ENCODE results near the gene MUC4.

The MUC4 gene

GRCh38 chr3:195811756-195812155, at the start of gene MUC4:
Gene MUC4, minus strand, starts transcription at chr3:195811929. Its CDS starts 112 bp downstream, at chr3:195811817.
- no peak for DNase-seq (ENCODE audit: low spot score)

GRCh38 chr3:195860456-195860855, 48.7 kb upstream of the MUC4 start:
- DNase-seq (ENCODE audit: low spot score) = no peak

GRCh38 chr3:195859846-195860411, 48.2 kb upstream of the MUC4 start:
- DNase-seq (ENCODE audit: low spot score) = no peak

GRCh38 chr3:195859061-195859845, 47.5 kb upstream of the MUC4 start:
- peak; percentile 85 for DNase-seq (ENCODE audit: low spot score)

GRCh38 chr3:195856410-195857084, 44.8 kb upstream of the MUC4 start:
- no peak for DNase-seq (ENCODE audit: low spot score)

- no peak for DNase-seq (ENCODE audit: low spot score)
Observed at GRCh38 chr3:195855471-195856409, 44.0 kb upstream of the MUC4 start.

GRCh38 chr3:195854628-195855294, 43.0 kb upstream of the MUC4 start:
- no peak for DNase-seq (ENCODE audit: low spot score)

GRCh38 chr3:195853996-195854395, 42.3 kb upstream of the MUC4 start:
- DNase-seq (ENCODE audit: low spot score) = no peak

- DNase-seq (ENCODE audit: low spot score) = no peak
Observed at GRCh38 chr3:195853036-195853435, 41.3 kb upstream of the MUC4 start.

GRCh38 chr3:195850857-195851543, 39.3 kb upstream of the MUC4 start:
- peak; percentile 93 for DNase-seq (ENCODE audit: low spot score)

- DNase-seq (ENCODE audit: low spot score) = peak; percentile 70
Observed at GRCh38 chr3:195849322-195850074, 37.8 kb upstream of the MUC4 start.

- peak; percentile 67 for DNase-seq (ENCODE audit: low spot score)
Observed at GRCh38 chr3:195847055-195847950, 35.6 kb upstream of the MUC4 start.

GRCh38 chr3:195845483-195845882, 33.8 kb upstream of the MUC4 start:
- no peak for DNase-seq (ENCODE audit: low spot score)

- DNase-seq (ENCODE audit: low spot score) = no peak
Observed at GRCh38 chr3:195844671-195845218, 33.0 kb upstream of the MUC4 start.

GRCh38 chr3:195839260-195840010, 27.7 kb upstream of the MUC4 start:
- no peak for DNase-seq (ENCODE audit: low spot score)

- DNase-seq (ENCODE audit: low spot score) = no peak
Observed at GRCh38 chr3:195838714-195839113, 27.0 kb upstream of the MUC4 start.

- DNase-seq (ENCODE audit: low spot score) = no peak
Observed at GRCh38 chr3:195836476-195837135, 24.9 kb upstream of the MUC4 start.

All from AG08396 (cell line).